Mesendoderm (in vitro differentiated cells): ENCODE measurements around the gene PITX2.

Experiments used
- DNase-seq: peaks from one replicate; pipeline ENCODE4 v3.0.0; 2013
- H2AK5ac ChIP-seq: 2 replicates; pipeline ENCODE4 v1.6.1; 2013; ENCODE audit warnings: low read length, inconsistent platforms
- H2BK120ac ChIP-seq: 2 replicates; pipeline ENCODE4 v1.6.1; 2013; ENCODE audit warnings: low read depth, mild to moderate bottlenecking, low read length, moderate library complexity, mixed read lengths
- H2BK15ac ChIP-seq: replicated peaks from 2 replicates; pipeline ENCODE4 v1.6.1; 2013; ENCODE audit warnings: low read depth, mild to moderate bottlenecking, moderate library complexity
- H2BK5ac ChIP-seq: 2 replicates; pipeline ENCODE4 v1.6.1; 2013; ENCODE audit warnings: low read length, inconsistent platforms
- H3K18ac ChIP-seq: 2 replicates; pipeline ENCODE4 v1.6.1; 2013; ENCODE audit warnings: mild to moderate bottlenecking, low read length, mixed read lengths
- H3K23ac ChIP-seq: one replicate; pipeline ENCODE4 v1.6.1; 2013; ENCODE audit warnings: low read length
- H3K27ac ChIP-seq: 2 replicates; pipeline ENCODE4 v1.5.1; 2013; ENCODE audit warnings: low read depth, mild to moderate bottlenecking, inconsistent platforms, low read length, moderate library complexity
- H3K27me3 ChIP-seq: 2 replicates; pipeline ENCODE4 v1.6.1; 2013; ENCODE audit warnings: low read length, control low read depth, mild to moderate bottlenecking, inconsistent platforms; ENCODE audit not compliant: insufficient read depth, poor library complexity
- H3K36me3 ChIP-seq: 2 replicates; pipeline ENCODE4 v1.6.1; 2013; ENCODE audit warnings: low read length, inconsistent platforms; ENCODE audit not compliant: control insufficient read depth, insufficient read depth
- H3K4ac ChIP-seq: one replicate; pipeline ENCODE4 v1.6.1; 2013; ENCODE audit warnings: low read depth, mild to moderate bottlenecking, low read length, moderate library complexity
- H3K4me1 ChIP-seq: 2 replicates; pipeline ENCODE4 v1.6.1; 2013; ENCODE audit warnings: low read depth, low read length, inconsistent platforms; ENCODE audit not compliant: control insufficient read depth
- H3K4me2 ChIP-seq: 2 replicates; pipeline ENCODE4 v1.6.1; 2013; ENCODE audit warnings: low read length
- H3K4me3 ChIP-seq: 2 replicates; pipeline ENCODE4 v1.5.1; 2013; ENCODE audit warnings: mild to moderate bottlenecking, low read length
- H3K56ac ChIP-seq: one replicate; pipeline ENCODE4 v1.6.1; 2013; ENCODE audit warnings: low read length
- H3K79me1 ChIP-seq: 2 replicates; pipeline ENCODE4 v1.6.1; 2013; ENCODE audit warnings: low read length, inconsistent platforms
- H3K79me2 ChIP-seq: 2 replicates; pipeline ENCODE4 v1.6.1; 2013; ENCODE audit warnings: mild to moderate bottlenecking, low read length; ENCODE audit not compliant: control insufficient read depth, insufficient read depth
- H3K9ac ChIP-seq: 2 replicates; pipeline ENCODE4 v1.6.1; 2013; ENCODE audit warnings: low read length, inconsistent platforms
- H4K5ac ChIP-seq: one replicate; pipeline ENCODE4 v1.6.1; 2013; ENCODE audit warnings: low read length
- H4K8ac ChIP-seq: one replicate; pipeline ENCODE4 v1.6.1; 2013; ENCODE audit warnings: low read depth, mild to moderate bottlenecking, control low read depth, low read length, moderate library complexity
- WGBS: extraction: QIAGEN DNeasy Blood & Tissue Kit; methylation state at CpG from one replicate; pipeline ENCODE4 v1.1.7; 2013; ENCODE audit warnings: low lambda C conversion rate, missing lambda C conversion rate; ENCODE audit not compliant: insufficient coverage; ENCODE audit errors: extremely low coverage; 5-methylcytosine and 5-hydroxymethylcytosine counted together

The PITX2 gene

DNA sequence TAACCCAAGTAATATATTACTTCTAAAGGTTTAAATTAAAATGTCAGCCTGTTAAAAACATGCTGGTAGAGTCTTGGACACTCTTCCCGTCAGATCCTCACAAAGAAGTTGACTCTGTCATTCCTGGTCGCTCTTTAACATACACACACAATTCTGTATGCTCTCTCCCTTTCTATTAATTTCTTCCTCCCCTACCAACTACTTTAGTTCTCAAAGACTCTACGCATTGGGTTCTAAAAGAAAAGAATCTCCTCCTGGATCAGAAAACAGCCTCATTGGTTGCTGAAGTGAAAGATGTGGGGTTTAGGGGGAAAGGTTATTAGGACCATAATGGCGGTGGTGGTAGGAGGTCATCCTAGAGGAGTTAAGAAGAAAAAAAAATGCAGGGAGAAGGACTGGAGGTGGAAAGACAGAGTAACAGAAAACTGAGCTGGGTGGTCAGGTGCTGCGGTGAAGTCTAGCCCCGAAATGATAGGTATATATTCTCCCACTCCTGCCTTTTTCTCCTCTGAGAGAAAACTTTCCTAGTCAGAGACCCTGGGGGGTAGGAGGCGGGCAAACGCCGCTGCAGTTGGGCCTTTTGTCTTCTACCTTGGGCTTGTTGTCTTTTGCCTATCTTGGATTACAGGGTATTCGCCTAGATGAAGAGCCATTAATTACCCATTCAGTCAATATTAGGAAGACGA lies 5.2 kb upstream of the PITX2 start:
- peak; percentile 5 for DNase-seq
- H3K79me2 ChIP-seq: no peaks in the 10 kb centered on the region
- no peak overlapping the region for H4K5ac ChIP-seq
- H3K56ac ChIP-seq: no peak overlapping the region
- no peak overlapping the region for H4K8ac ChIP-seq
- no peak overlapping the region for H2BK5ac ChIP-seq
- H3K4me2 ChIP-seq: no peak overlapping the region
- no peak overlapping the region for H3K18ac ChIP-seq
- no peak overlapping the region for H3K4me3 ChIP-seq
- no CpG with 5 or more reads among the region's 11 CpGs for WGBS
- no peak overlapping the region for H3K23ac ChIP-seq
- no peak overlapping the region for H3K4ac ChIP-seq
- peaks cover 31% of the 10 kb centered on the region for H3K27me3 ChIP-seq
- no peak overlapping the region for H3K9ac ChIP-seq
- no peak overlapping the region for H2BK15ac ChIP-seq
- peaks cover 32% of the 10 kb centered on the region for H3K4me1 ChIP-seq
- H3K36me3 ChIP-seq: no peaks in the 10 kb centered on the region
- H3K27ac ChIP-seq: no peak overlapping the region
- no peaks in the 10 kb centered on the region for H3K79me1 ChIP-seq
- no peak overlapping the region for H2BK120ac ChIP-seq
- no peak overlapping the region for H2AK5ac ChIP-seq

DNA sequence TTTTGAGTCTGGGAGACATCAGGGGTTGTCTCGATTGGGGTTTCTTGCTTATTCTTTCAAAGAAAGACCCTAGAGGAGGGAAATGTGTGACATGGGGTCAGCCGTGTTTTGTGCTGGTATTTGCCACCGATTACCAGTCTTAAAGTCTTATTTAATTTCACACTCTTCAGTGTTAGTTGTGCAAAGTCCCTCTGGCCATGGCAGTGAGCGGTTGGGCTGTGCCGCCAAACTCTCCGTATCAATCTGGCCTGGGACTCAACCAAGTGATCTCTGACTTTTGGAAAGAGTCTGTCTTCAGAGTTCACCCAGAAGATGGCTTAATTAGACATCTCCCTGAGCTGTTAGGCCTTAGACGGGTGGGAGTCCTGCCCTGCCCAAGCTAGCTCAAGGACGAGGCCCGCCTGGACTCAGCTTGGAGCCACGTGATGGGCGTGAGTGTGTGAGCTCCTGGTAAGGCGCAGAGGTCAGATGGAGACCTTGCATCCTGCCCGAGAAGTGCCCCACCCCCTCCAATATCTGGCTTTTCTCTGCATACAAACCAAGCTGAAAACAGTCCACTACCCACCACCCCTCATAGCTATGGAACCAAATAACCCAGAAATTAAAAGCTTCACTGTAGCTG lies 3.8 kb upstream of the PITX2 start:
- Histone ChIP-seq H3K4me3 (no peak overlapping the region), H3K79me1 (no peaks in the 10 kb centered on the region), H2BK5ac (no peak overlapping the region), H3K79me2 (peaks cover 4% of the 10 kb centered on the region), H2BK120ac (no peak overlapping the region), H3K4me1 (peaks cover 32% of the 10 kb centered on the region), H4K5ac (no peak overlapping the region), H3K36me3 (no peaks in the 10 kb centered on the region), H3K27ac (no peak overlapping the region), H3K9ac (no peak overlapping the region), H4K8ac (no peak overlapping the region), H2AK5ac (no peak overlapping the region), H3K4ac (no peak overlapping the region), H3K4me2 (no peak overlapping the region), H3K27me3 (peaks cover 27% of the 10 kb centered on the region), H2BK15ac (peak overlapping the region; percentile 38), H3K18ac (peak overlapping the region; percentile 52), H3K56ac (no peak overlapping the region), H3K23ac (no peak overlapping the region)
- no CpG with 5 or more reads among the region's 13 CpGs for WGBS
- DNase-seq: peak; percentile 53

DNA sequence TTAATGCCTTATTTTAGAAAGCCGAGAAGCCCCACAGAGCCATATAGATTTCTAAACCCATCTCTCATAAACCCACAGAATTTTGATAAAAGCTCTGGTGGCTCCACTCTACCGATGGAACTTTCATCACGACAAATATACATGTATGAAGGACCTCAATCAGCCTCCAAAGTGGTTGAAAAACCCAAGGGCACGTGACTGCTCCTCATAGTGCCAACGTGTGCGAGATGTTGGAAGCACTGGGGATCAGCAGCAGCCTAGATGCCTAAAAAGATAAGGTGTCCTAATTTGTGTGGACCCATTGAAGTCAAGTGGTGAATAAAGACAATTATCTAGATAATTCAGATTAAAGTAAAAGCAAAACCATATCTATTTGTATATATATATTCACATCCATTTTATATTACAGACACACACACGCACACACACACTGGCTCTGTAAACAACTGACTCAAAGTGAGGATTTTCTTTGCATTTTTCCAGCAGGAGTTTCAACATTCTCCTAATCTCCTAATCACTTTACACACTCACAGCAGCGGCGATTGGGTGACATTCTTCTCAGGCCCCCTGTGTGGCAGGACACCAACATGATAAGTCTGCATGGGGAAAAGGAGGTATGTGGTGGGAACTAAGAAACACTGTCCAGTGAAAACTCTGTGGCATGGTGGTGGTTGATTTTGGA lies 2.8 kb upstream of the PITX2 start:
- H3K79me2 ChIP-seq: peaks cover 13% of the 10 kb centered on the region
- no peak overlapping the region for H2BK5ac ChIP-seq
- H2BK120ac ChIP-seq: no peak overlapping the region
- H3K27me3 ChIP-seq: peaks cover 27% of the 10 kb centered on the region
- H2AK5ac ChIP-seq: no peak overlapping the region
- H3K4me3 ChIP-seq: no peak overlapping the region
- H3K4ac ChIP-seq: no peak overlapping the region
- H3K9ac ChIP-seq: no peak overlapping the region
- no peaks in the 10 kb centered on the region for H3K36me3 ChIP-seq
- no peak overlapping the region for H3K4me2 ChIP-seq
- H3K27ac ChIP-seq: no peak overlapping the region
- H3K4me1 ChIP-seq: peaks cover 30% of the 10 kb centered on the region
- no peak overlapping the region for H2BK15ac ChIP-seq
- no peak overlapping the region for H3K23ac ChIP-seq
- no peaks in the 10 kb centered on the region for H3K79me1 ChIP-seq
- no peak overlapping the region for H3K56ac ChIP-seq
- no peak overlapping the region for H4K8ac ChIP-seq
- no peak overlapping the region for H4K5ac ChIP-seq
- no peak overlapping the region for H3K18ac ChIP-seq
- no CpG with 5 or more reads among the region's 9 CpGs for WGBS
- DNase-seq: peak; percentile 81

DNA sequence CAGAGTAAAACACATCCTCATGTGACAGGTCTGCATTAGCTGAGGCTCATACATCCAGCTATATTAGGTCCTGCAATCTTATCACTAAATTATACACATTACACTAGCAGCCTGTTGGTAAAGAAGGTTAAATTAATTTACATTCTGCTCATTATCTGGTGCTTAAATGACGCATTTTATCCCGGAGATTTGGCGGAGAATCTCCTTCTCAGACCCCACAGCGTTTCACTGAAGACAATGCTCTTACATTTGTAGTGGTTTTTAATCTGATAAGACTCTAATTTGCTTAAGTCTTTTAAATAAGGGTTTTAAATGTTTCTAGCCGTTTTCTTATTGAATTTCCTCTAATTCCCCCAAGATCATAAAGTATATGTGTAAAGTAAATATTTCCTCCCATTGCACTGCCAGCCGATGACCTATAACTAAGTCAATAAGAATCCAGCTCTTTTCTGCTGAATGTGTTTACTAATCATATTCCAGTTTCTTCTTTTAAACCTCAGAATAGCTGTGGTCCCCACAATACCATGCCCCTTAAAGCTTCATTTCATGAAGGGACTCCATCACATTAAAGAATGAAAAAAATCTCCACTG lies 2.1 kb upstream of the PITX2 start:
- Histone ChIP-seq H2BK120ac (no peak overlapping the region), H4K5ac (no peak overlapping the region), H2AK5ac (no peak overlapping the region), H3K27ac (no peak overlapping the region), H3K4me2 (no peak overlapping the region), H3K36me3 (no peaks in the 10 kb centered on the region), H3K79me1 (no peaks in the 10 kb centered on the region), H3K56ac (no peak overlapping the region), H2BK15ac (no peak overlapping the region), H3K4me1 (peaks cover 30% of the 10 kb centered on the region), H2BK5ac (no peak overlapping the region), H3K4me3 (no peak overlapping the region), H3K18ac (no peak overlapping the region), H3K4ac (no peak overlapping the region), H3K9ac (no peak overlapping the region), H3K23ac (no peak overlapping the region), H4K8ac (no peak overlapping the region), H3K27me3 (peaks cover 24% of the 10 kb centered on the region), H3K79me2 (peaks cover 20% of the 10 kb centered on the region)
- peak; percentile 51 for DNase-seq
- WGBS: no CpG with 5 or more reads among the region's 6 CpGs

DNA sequence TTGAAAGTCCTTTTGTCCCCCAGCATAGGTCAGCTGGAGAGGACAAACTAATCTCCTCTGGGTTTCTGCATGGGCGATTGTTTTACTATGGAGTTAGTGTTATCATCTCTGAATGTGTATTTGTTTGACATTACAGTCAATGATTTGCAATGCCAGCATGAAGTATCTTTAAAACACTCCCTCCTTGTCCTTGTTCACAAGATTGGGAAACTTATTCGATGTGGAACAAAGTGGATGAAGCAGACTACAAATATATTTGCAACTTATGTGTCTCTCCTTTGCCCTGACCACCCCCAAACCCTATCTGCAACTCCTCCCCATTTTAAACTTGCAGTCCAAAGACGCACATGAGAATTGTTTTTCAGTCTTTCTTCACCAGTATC lies 1.5 kb upstream of the PITX2 start:
- Histone ChIP-seq H2BK5ac (no peak overlapping the region), H3K4me1 (peaks cover 27% of the 10 kb centered on the region), H3K4me3 (no peak overlapping the region)

More for the DNA sequence above, 1.5 kb upstream of the PITX2 start:
- no peak overlapping the region for H3K4me2 ChIP-seq
- no peak overlapping the region for H3K56ac ChIP-seq
- H3K9ac ChIP-seq: no peak overlapping the region
- peak; percentile 53 for DNase-seq
- no peaks in the 10 kb centered on the region for H3K79me1 ChIP-seq
- H3K18ac ChIP-seq: no peak overlapping the region
- no peak overlapping the region for H2AK5ac ChIP-seq
- WGBS: no CpG with 5 or more reads among the region's 3 CpGs
- H2BK120ac ChIP-seq: no peak overlapping the region
- no peak overlapping the region for H3K4ac ChIP-seq
- no peak overlapping the region for H2BK15ac ChIP-seq
- peaks cover 25% of the 10 kb centered on the region for H3K79me2 ChIP-seq
- H3K23ac ChIP-seq: no peak overlapping the region
- H4K8ac ChIP-seq: no peak overlapping the region
- no peaks in the 10 kb centered on the region for H3K36me3 ChIP-seq
- H4K5ac ChIP-seq: no peak overlapping the region
- no peak overlapping the region for H3K27ac ChIP-seq
- H3K27me3 ChIP-seq: peaks cover 18% of the 10 kb centered on the region
